ENCODE data around the gene KRTAP4-1. TPM values are rescaled to one million over a fixed set of nuclear protein-coding genes. Genes with fewer than 3 reads are reported as not detected.
"Not testable (repeated sequence)": the region's sequence is repeated elsewhere in the genome, so short reads cannot be mapped to it uniquely, and the experiment has no call there.

The KRTAP4-1 gene
- total and polyA plus RNA-seq, 2 donors (not counting 1 experiment from before 2014, with no cell fraction given), result not detected

GRCh38 chr17:41160648-41161047, 24.1 kb downstream of the KRTAP4-1 start, which contains the start of gene KRTAP4-4:
Gene KRTAP4-4, minus strand, starts transcription at chr17:41160748. Its CDS starts 57 bp downstream, at chr17:41160691.
- no peaks in the 10 kb centered on the region for H3K4me1 ChIP-seq (ENCODE audit: control insufficient read depth in 2 of 2, insufficient read depth in 2 of 2, low read length in 2 of 2)
- peaks cover 0 to 8% (median 0%) of the 10 kb centered on the region in 4 experiments for H3K27me3 ChIP-seq (replicated peaks in 1 of 4; ENCODE audit: control extremely low read depth in 1 of 4, control insufficient read depth in 3 of 4, insufficient read depth in 4 of 4, low read length in 3 of 4)
- no peaks in the 10 kb centered on the region for H3K4me1 Mint-ChIP-seq
- H3K9me3 ChIP-seq (ENCODE audit: control extremely low read depth in 1 of 3, control insufficient read depth in 2 of 3, insufficient read depth in 1 of 3, low read length in 2 of 3), result no peaks in the 10 kb centered on the region
- ATAC-seq (ENCODE audit: low read depth) (no peak), DNase-seq (no peak)
- ChIA-PET CTCF (no interaction called here), POLR2A (no interaction called here)
- H3K27me3 Mint-ChIP-seq, result peaks cover 37% of the 10 kb centered on the region
- TF ChIP-seq CTCF (IDR thresholded peaks at IDR 0.05), result no peak
- TF ChIP-seq EZH2 (IDR thresholded peaks at IDR 0.05; ENCODE audit: borderline replicate concordance, insufficient read depth, low read depth, low read length, poor library complexity, severe bottlenecking), result no peak
- H3K4me3 ChIP-seq (ENCODE audit: control extremely low read depth in 1 of 5, extremely low read depth in 1 of 5, insufficient read depth in 1 of 5, low read depth in 2 of 5, low read length in 4 of 5), result no peak within 1 kb of the TSS
- H2AFZ ChIP-seq (ENCODE audit: insufficient read depth, low read depth, low read length, poor library complexity, severe bottlenecking), result no peak within 1 kb of the TSS
- no peak within 1 kb of the TSS for H3K4me3 Mint-ChIP-seq
- H3K4me2 ChIP-seq (replicated peaks; ENCODE audit: low read depth, low read length, poor library complexity, severe bottlenecking), result no peak within 1 kb of the TSS
- H3K27ac ChIP-seq (ENCODE audit: low read length in 2 of 2), result no peak within 1 kb of the TSS
- intact Hi-C loops (cut with micrococcal nuclease), result no loop called here
- H3K9me3 Mint-ChIP-seq (ENCODE audit: insufficient read depth), result no peaks in the 10 kb centered on the region
- H3K27ac Mint-ChIP-seq, result no peak within 1 kb of the TSS
- no peaks in the 10 kb centered on the region for H3K79me2 ChIP-seq (ENCODE audit: control insufficient read depth, insufficient read depth, low read length)
- H3K9ac ChIP-seq (ENCODE audit: low read length), result no peak within 1 kb of the TSS
- H3K36me3 ChIP-seq (replicated peaks in 1 of 2; ENCODE audit: control extremely low read depth in 1 of 2, control insufficient read depth in 1 of 2, extremely low read depth in 1 of 2, insufficient read depth in 2 of 2, low read length in 1 of 2), result no peaks in the 10 kb centered on the region
- H4K20me1 ChIP-seq (ENCODE audit: control insufficient read depth, insufficient read depth, low read length, poor library complexity, severe bottlenecking), result no peaks in the 10 kb centered on the region
- no CpG with 5 or more reads among the region's 1 CpG for whole genome bisulfite sequencing (ENCODE audit: insufficient coverage)

- H3K9me3 ChIP-seq (ENCODE audit: control extremely low read depth in 1 of 3, control insufficient read depth in 2 of 3, insufficient read depth in 1 of 3, low read length in 2 of 3); CTCF ChIA-PET; H3K27me3 ChIP-seq (replicated peaks in 1 of 4; ENCODE audit: control extremely low read depth in 1 of 4, control insufficient read depth in 3 of 4, insufficient read depth in 4 of 4, low read length in 3 of 4); H2AFZ ChIP-seq (ENCODE audit: insufficient read depth, low read depth, low read length, poor library complexity, severe bottlenecking); H3K4me1 ChIP-seq (ENCODE audit: control insufficient read depth in 2 of 2, insufficient read depth in 2 of 2, low read length in 2 of 2); H3K9me3 Mint-ChIP-seq (ENCODE audit: insufficient read depth); DNase-seq; ATAC-seq (ENCODE audit: low read depth); POLR2A ChIA-PET; H3K4me1 Mint-ChIP-seq; intact Hi-C loops (cut with micrococcal nuclease); H4K20me1 ChIP-seq (ENCODE audit: control insufficient read depth, insufficient read depth, low read length, poor library complexity, severe bottlenecking); H3K79me2 ChIP-seq (ENCODE audit: control insufficient read depth, insufficient read depth, low read length); H3K4me3 ChIP-seq (ENCODE audit: control extremely low read depth in 1 of 5, extremely low read depth in 1 of 5, insufficient read depth in 1 of 5, low read depth in 2 of 5, low read length in 4 of 5); H3K27ac ChIP-seq (ENCODE audit: low read length in 2 of 2); H3K4me2 ChIP-seq (replicated peaks; ENCODE audit: low read depth, low read length, poor library complexity, severe bottlenecking); H3K4me3 Mint-ChIP-seq; H3K36me3 ChIP-seq (replicated peaks in 1 of 2; ENCODE audit: control extremely low read depth in 1 of 2, control insufficient read depth in 1 of 2, extremely low read depth in 1 of 2, insufficient read depth in 2 of 2, low read length in 1 of 2); H3K27ac Mint-ChIP-seq; H3K9ac ChIP-seq (ENCODE audit: low read length): not testable (repeated sequence)
- H3K27me3 Mint-ChIP-seq, result peaks cover 37% of the 10 kb centered on the region
- WGBS (ENCODE audit: insufficient coverage), result 98% methylated on average over 3 of the region's 3 CpGs
Measured at GRCh38 chr17:41160190-41160589, 24.5 kb downstream of the KRTAP4-1 start.

Data from B cell (primary cell).